GM06990 (cell line): ENCODE results near the gene INTS6L.

Source experiments
- DNase-seq: peaks from one replicate; pipeline ENCODE4 v3.0.0-alpha.2; 2011; ENCODE audit not compliant: insufficient read length; ENCODE audit errors: extremely low read depth
- H3K27me3 ChIP-seq: replicated peaks from 2 replicates; pipeline ENCODE4 v1.6.0; 2011; ENCODE audit warnings: low read length; ENCODE audit not compliant: control insufficient read depth, insufficient read depth
- H3K36me3 ChIP-seq: 2 replicates; pipeline ENCODE4 v1.5.1; 2011; ENCODE audit warnings: low read length; ENCODE audit not compliant: control insufficient read depth, insufficient read depth
- H3K4me3 ChIP-seq: replicated peaks from 2 replicates; pipeline ENCODE4 v1.5.1; 2011; ENCODE audit warnings: low read depth, mild to moderate bottlenecking, control low read depth, low read length
- CTCF ChIP-seq: IDR thresholded peaks from 2 replicates; pipeline ENCODE4 v1.5.1; 2011; ENCODE audit warnings: low read length, control low read depth, mild to moderate bottlenecking, inconsistent platforms; ENCODE audit not compliant: insufficient read depth, poor library complexity, severe bottlenecking

Gene INTS6L

GRCh38 chrX:135518161-135518560 lies 2.3 kb upstream of the INTS6L start:
- no peak for DNase-seq
- no peaks in the 10 kb centered on the region for H3K36me3 ChIP-seq
- no peak overlapping the region for H3K4me3 ChIP-seq
- no peaks in the 10 kb centered on the region for H3K27me3 ChIP-seq
- TF ChIP-seq CTCF = no peak

- Histone ChIP-seq H3K36me3 (no peaks in the 10 kb centered on the region), H3K27me3 (no peaks in the 10 kb centered on the region), H3K4me3 (peak overlapping the region; percentile 53)
- DNase-seq = no peak
- no peak for TF ChIP-seq CTCF
Observed at GRCh38 chrX:135520022-135520552, 373 bp upstream of the INTS6L start.

- DNase-seq = peak; percentile 90
- no peak for TF ChIP-seq CTCF
- Histone ChIP-seq H3K4me3 (peak overlapping the region; percentile 74), H3K27me3 (no peaks in the 10 kb centered on the region), H3K36me3 (no peaks in the 10 kb centered on the region)
Observed at GRCh38 chrX:135521405-135522131, 1.1 kb downstream of the INTS6L start.

- no peak for TF ChIP-seq CTCF
- Histone ChIP-seq H3K4me3 (peak overlapping the region; percentile 52), H3K27me3 (no peaks in the 10 kb centered on the region), H3K36me3 (no peaks in the 10 kb centered on the region)
- DNase-seq = no peak
Observed at GRCh38 chrX:135522132-135522530, 1.7 kb downstream of the INTS6L start.

- no peak for TF ChIP-seq CTCF
- Histone ChIP-seq H3K27me3 (no peaks in the 10 kb centered on the region), H3K4me3 (no peak overlapping the region), H3K36me3 (no peaks in the 10 kb centered on the region)
- DNase-seq = no peak
Observed at GRCh38 chrX:135522878-135523693, 2.6 kb downstream of the INTS6L start.
